Right renal pelvis (tissue), 4 donors: ENCODE measurements around the gene NECTIN3. TPM values are rescaled to one million over a fixed set of nuclear protein-coding genes. Genes with fewer than 3 reads are reported as not detected.

Experiments
- DNase-seq, 4 donors: peaks; one replicate each; pipeline ENCODE4 v3.0.0-alpha.2; 2013; ENCODE audit warnings: low read depth in 4 of 4, low spot score in 3 of 4, missing footprints in 1 of 4
- polyA plus RNA-seq, 4 donors: library from polyadenylated mRNA; unstranded; fragments of 120-200 nt; gene quantifications; one replicate each; pipeline ENCODE4 v1.2.1, GENCODE V29; 2013; ENCODE audit not compliant: insufficient read length in 4 of 4

Gene NECTIN3
- polyA plus RNA-seq, 4 donors, result 33.2 to 48.2 (median 41.7) TPM

GRCh38 chr3:111081008-111081545 is 9.5 kb downstream of the NECTIN3 start:
- no peak for DNase-seq

GRCh38 chr3:111084911-111085310 is 13.3 kb downstream of the NECTIN3 start:
- DNase-seq, result no peak

- DNase-seq, result no peak
Observed at GRCh38 chr3:111087924-111088469, 16.4 kb downstream of the NECTIN3 start.

GRCh38 chr3:111096487-111097209 is 25.0 kb downstream of the NECTIN3 start:
- DNase-seq, result no peak

- DNase-seq, result no peak
Observed at GRCh38 chr3:111103807-111104206, 32.2 kb downstream of the NECTIN3 start.

- DNase-seq, result no peak
Observed at GRCh38 chr3:111106993-111107661, 35.5 kb downstream of the NECTIN3 start.

GRCh38 chr3:111107662-111108035 is 36.0 kb downstream of the NECTIN3 start:
- DNase-seq, result no peak

GRCh38 chr3:111112913-111113312 is 41.3 kb downstream of the NECTIN3 start:
- DNase-seq, result no peak

- DNase-seq, result no peak
Observed at GRCh38 chr3:111128884-111129283, 57.3 kb downstream of the NECTIN3 start.

- DNase-seq, result no peak
Observed at GRCh38 chr3:111130827-111131226, 59.2 kb downstream of the NECTIN3 start.

- DNase-seq, result no peak
Observed at GRCh38 chr3:111134302-111134701, 62.7 kb downstream of the NECTIN3 start.

GRCh38 chr3:111151438-111151837 is 79.8 kb downstream of the NECTIN3 start:
- DNase-seq, result no peak

GRCh38 chr3:111152496-111152895 is 80.9 kb downstream of the NECTIN3 start:
- DNase-seq, result no peak

- DNase-seq, result no peak
Observed at GRCh38 chr3:111156517-111156916, 84.9 kb downstream of the NECTIN3 start.

GRCh38 chr3:111159391-111159790 is 87.8 kb downstream of the NECTIN3 start:
- no peak for DNase-seq

GRCh38 chr3:111164621-111165020 is 93.0 kb downstream of the NECTIN3 start:
- no peak for DNase-seq

GRCh38 chr3:111165411-111165810 is 93.8 kb downstream of the NECTIN3 start:
- no peak for DNase-seq

- DNase-seq, result no peak
Observed at GRCh38 chr3:111173328-111173900, 101.8 kb downstream of the NECTIN3 start.

- no peak for DNase-seq
Observed at GRCh38 chr3:111173906-111174305, 102.3 kb downstream of the NECTIN3 start.

GRCh38 chr3:111190518-111190917 is 118.9 kb downstream of the NECTIN3 start:
- no peak for DNase-seq

- DNase-seq, result no peak
Observed at GRCh38 chr3:111193472-111193871, 121.9 kb downstream of the NECTIN3 start.
